HepG2 (cell line): ENCODE results near the gene TPRA1. TPM values are rescaled to one million over a fixed set of nuclear protein-coding genes. Genes with fewer than 3 reads are reported as not detected.

Experiments
- ATAC-seq: fragments of 200-7000 bp; cut with Tn5 transposase; 3 replicates; pipeline ENCODE4 v1.9.1; 2020; ENCODE audit warnings: mild to moderate bottlenecking, moderate library complexity
- BruUV-seq: library from RNA; stranded (reverse); fragments of 400-500 nt; replicated peaks from 2 replicates; lab custom pipeline; 2021; lab: Mats Ljungman, UMichigan
- CTCF ChIA-PET: fragments of 300-600 bp; formaldehyde crosslinking; extraction: SDS; loops from one replicate; lab custom pipeline; 2021; ENCODE audit warnings: low total read pairs, inconsistent platforms, low intra/inter-chr PET ratio; lab: Yijun Ruan, JAX
- POLR2A ChIA-PET: fragments of 350-600 bp; sonication (Branson Sonifier 250); formaldehyde crosslinking; loops from one replicate; lab custom pipeline; 2020; ENCODE audit warnings: antibody characterized with exemption, inconsistent platforms; lab: Yijun Ruan, JAX
- DNase-seq: peaks from one replicate; pipeline ENCODE4 v3.0.0-alpha.2; 2015; ENCODE audit warnings: low spot score
- FAIRE-seq: peaks from 3 replicates; lab custom pipeline; 2011; peaks lifted over from hg19 to GRCh38; lab: Jason Lieb, UNC
- H2AFZ ChIP-seq: one replicate; pipeline ENCODE4 v1.6.1; 2011; ENCODE audit warnings: low read length, inconsistent platforms
- H3K27ac ChIP-seq: fragments of 300-600 bp; 3 replicates; pipeline ENCODE4 v1.8.0; 2011; ENCODE audit warnings: mixed run types, mild to moderate bottlenecking, mixed read lengths, low read length, inconsistent platforms; ENCODE audit not compliant: insufficient read depth; ENCODE audit errors: extremely low read length
- H3K27me3 ChIP-seq, 2 experiments: fragments of 200-600 bp in 1 of 2; 2 replicates in 1 of 2; 3 replicates in 1 of 2; pipeline versions ENCODE4 v1.6.0 to v1.8.0; 2011; ENCODE audit warnings: low read length in 2 of 2, mild to moderate bottlenecking in 2 of 2, moderate library complexity in 2 of 2, inconsistent platforms in 1 of 2; ENCODE audit not compliant: insufficient read depth in 2 of 2, control insufficient read depth in 1 of 2
- H3K36me3 ChIP-seq, 2 experiments: fragments of 200-600 bp in 1 of 2; replicated peaks in 1 of 2; 2 replicates in 1 of 2; 3 replicates in 1 of 2; pipeline versions ENCODE4 v1.5.1 to v1.8.0; 2011; ENCODE audit warnings: low read length in 2 of 2, inconsistent platforms in 1 of 2; ENCODE audit not compliant: insufficient read depth in 2 of 2, control insufficient read depth in 1 of 2
- H3K4me1 ChIP-seq: 2 replicates; pipeline ENCODE4 v1.5.1; 2012; ENCODE audit warnings: low read length, inconsistent platforms; ENCODE audit not compliant: insufficient read depth
- H3K4me2 ChIP-seq: 2 replicates; pipeline ENCODE4 v1.6.0; 2011; ENCODE audit warnings: low read depth, low read length, inconsistent platforms
- H3K4me3 ChIP-seq, 3 experiments: fragments of 200-600 bp in 1 of 3; sonication (generic), shearing (Covaris generic) in 1 of 3; replicated peaks in 1 of 3; 2 replicates each; pipeline ENCODE4 v1.5.1; 2011 to 2016; ENCODE audit warnings: low read length in 3 of 3, inconsistent platforms in 2 of 3, low read depth in 2 of 3, mild to moderate bottlenecking in 2 of 3, control low read depth in 1 of 3, mixed read lengths in 1 of 3; ENCODE audit not compliant: insufficient read depth in 1 of 3
- H3K79me2 ChIP-seq: one replicate; pipeline ENCODE4 v1.6.1; 2011; ENCODE audit warnings: low read length, inconsistent platforms; ENCODE audit not compliant: insufficient read depth
- H3K9ac ChIP-seq: 2 replicates; pipeline ENCODE4 v1.6.0; 2011; ENCODE audit warnings: mild to moderate bottlenecking, low read depth, low read length, inconsistent platforms; ENCODE audit not compliant: insufficient read depth
- H3K9me3 ChIP-seq: 2 replicates; pipeline ENCODE4 v1.5.1; 2012; ENCODE audit warnings: mild to moderate bottlenecking, low read length
- H4K20me1 ChIP-seq: 2 replicates; pipeline ENCODE4 v1.6.0; 2011; ENCODE audit warnings: inconsistent platforms, mild to moderate bottlenecking, low read length, moderate library complexity; ENCODE audit not compliant: insufficient read depth
- ATF1 ChIP-seq: IDR thresholded peaks from 2 replicates; pipeline ENCODE4 v1.6.1; 2016; ENCODE audit warnings: mild to moderate bottlenecking, control low read depth
- BCL6 ChIP-seq: IDR thresholded peaks from 2 replicates; pipeline ENCODE4 v1.6.1; 2016; ENCODE audit warnings: missing genetic modification reagents, missing compliant biosample characterization
- CCAR2 ChIP-seq: fragments of 200-400 bp; formaldehyde crosslinking; optimal IDR thresholded peaks from 2 replicates; pipeline ENCODE3; 2018; ENCODE audit warnings: low read depth, mild to moderate bottlenecking, low read length, moderate library complexity
- NFE2 ChIP-seq: sonication (generic); formaldehyde crosslinking; IDR thresholded peaks from 2 replicates; pipeline ENCODE4 v1.4.0; 2020; ENCODE audit warnings: missing genetic modification reagents
- NFYB ChIP-seq: sonication (generic); formaldehyde crosslinking; IDR thresholded peaks from 2 replicates; pipeline ENCODE4 v1.4.0; 2020; ENCODE audit warnings: missing genetic modification reagents
- NFYC ChIP-seq: IDR thresholded peaks from 2 replicates; pipeline ENCODE4 v1.6.1; 2016; ENCODE audit warnings: missing genetic modification reagents, missing compliant biosample characterization
- ZNF329 ChIP-seq: sonication (generic); formaldehyde crosslinking; IDR thresholded peaks from 2 replicates; pipeline ENCODE4 v1.9.0; 2021; ENCODE audit warnings: low read depth, mild to moderate bottlenecking, missing genetic modification reagents
- ZNF383 ChIP-seq: sonication (generic); formaldehyde crosslinking; IDR thresholded peaks from 2 replicates; pipeline ENCODE4 v1.4.0; 2020; ENCODE audit warnings: missing genetic modification reagents, mild to moderate bottlenecking, borderline replicate concordance
- ZNF543 ChIP-seq: sonication (generic); formaldehyde crosslinking; IDR thresholded peaks from 2 replicates; pipeline ENCODE4 v1.4.0; 2020; ENCODE audit warnings: mild to moderate bottlenecking, missing genetic modification reagents
- WGBS: methylation state at CpG from one replicate; pipeline ENCODE4 v1.1.6; 2017; ENCODE audit warnings: low lambda C conversion rate; 5-methylcytosine and 5-hydroxymethylcytosine counted together
- in situ Hi-C: cut with HindIII; loops from 2 replicates; pipeline ENCODE4 v1.10.0; 2017; ENCODE audit warnings: low pct_unique_long_range_greater_than_20kb; ENCODE audit not compliant: extremely low pct_ligation_motif_present
- intact Hi-C: fragments of 100-400 bp; cut with micrococcal nuclease; formaldehyde crosslinking; loops from one replicate; pipeline ENCODE4 v1.10.0; 2022; ENCODE audit not compliant: unreplicated experiment
- polyA plus RNA-seq, 8 experiments: library from polyadenylated mRNA; depleted of rRNA in 3 of 8; stranded (reverse) in 7 of 8; unstranded in 1 of 8; fragments of >200 nt; fragmentation: Illumina TruSeq in 4 of 8; extraction: Trizol in 4 of 8; gene quantifications; 2 replicates each; pipeline versions ENCODE4 v1.2.1 to v1.2.3, GENCODE V29; 2011 to 2016; ENCODE audit warnings: low read depth in 4 of 8, missing spikeins in 1 of 8, mixed read lengths in 1 of 8; ENCODE audit not compliant: insufficient read depth in 1 of 8
- total RNA-seq, 5 experiments: library from RNA; depleted of rRNA; stranded (reverse); fragments of >200 nt; fragmentation: Illumina TruSeq; extraction: Trizol; gene quantifications; 2 replicates each; pipeline ENCODE4 v1.2.3, GENCODE V29; 2016; ENCODE audit warnings: low read depth in 1 of 5
- TF ChIP-seq, protein P1 (sequence below): sonication (generic); formaldehyde crosslinking; IDR thresholded peaks from 2 replicates; pipeline ENCODE4 v1.4.0; 2020; ENCODE audit warnings: missing genetic modification reagents
- TF ChIP-seq, protein P2 (sequence below): sonication (generic); formaldehyde crosslinking; IDR thresholded peaks from 2 replicates; pipeline ENCODE4 v1.8.1; 2022; ENCODE audit warnings: mild to moderate bottlenecking, missing genetic modification reagents
- TF ChIP-seq, protein P3 (sequence below): sonication (generic); formaldehyde crosslinking; IDR thresholded peaks from 2 replicates; pipeline ENCODE4 v1.8.1; 2023; ENCODE audit warnings: missing genetic modification reagents, inconsistent platforms, borderline replicate concordance
- TF ChIP-seq, protein P4 (sequence below): IDR thresholded peaks from 2 replicates; pipeline ENCODE4 v1.6.1; 2016; ENCODE audit warnings: missing compliant biosample characterization, missing genetic modification reagents, borderline replicate concordance

Gene TPRA1
- total and polyA plus RNA-seq, 2 of the 13 experiments (the other 11 are each of a cell fraction or from before 2014, with no cell fraction given): 25.4 to 25.8 TPM

- no peaks in the 10 kb centered on the region for H4K20me1 ChIP-seq
- WGBS: no CpG with 5 or more reads among the region's 7 CpGs
- DNase-seq (no peak), ATAC-seq (peak; percentile 18; the same call in 2 of the 3 replicates), FAIRE-seq (no peak)
- peaks cover 0 to 3% of the 10 kb centered on the region in 2 experiments; a peak in 2 of 5 replicates for H3K36me3 ChIP-seq
- no peak for TF ChIP-seq CCAR2
- TF ChIP-seq NFE2: no peak
- TF ChIP-seq ZNF543 (CRISPR knock-in tag): no peak
- TF ChIP-seq, protein P1, sequence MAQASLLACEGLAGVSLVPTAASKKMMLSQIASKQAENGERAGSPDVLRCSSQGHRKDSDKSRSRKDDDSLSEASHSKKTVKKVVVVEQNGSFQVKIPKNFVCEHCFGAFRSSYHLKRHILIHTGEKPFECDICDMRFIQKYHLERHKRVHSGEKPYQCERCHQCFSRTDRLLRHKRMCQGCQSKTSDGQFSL: no peak
- TF ChIP-seq, protein P2, sequence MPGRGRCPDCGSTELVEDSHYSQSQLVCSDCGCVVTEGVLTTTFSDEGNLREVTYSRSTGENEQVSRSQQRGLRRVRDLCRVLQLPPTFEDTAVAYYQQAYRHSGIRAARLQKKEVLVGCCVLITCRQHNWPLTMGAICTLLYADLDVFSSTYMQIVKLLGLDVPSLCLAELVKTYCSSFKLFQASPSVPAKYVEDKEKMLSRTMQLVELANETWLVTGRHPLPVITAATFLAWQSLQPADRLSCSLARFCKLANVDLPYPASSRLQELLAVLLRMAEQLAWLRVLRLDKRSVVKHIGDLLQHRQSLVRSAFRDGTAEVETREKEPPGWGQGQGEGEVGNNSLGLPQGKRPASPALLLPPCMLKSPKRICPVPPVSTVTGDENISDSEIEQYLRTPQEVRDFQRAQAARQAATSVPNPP (CRISPR knock-in tag): no peak
- TF ChIP-seq ZNF383 (CRISPR knock-in tag): no peak
- TF ChIP-seq BCL6 (CRISPR knock-in tag): no peak
- TF ChIP-seq NFYB: no peak
- no peak for TF ChIP-seq ATF1 (CRISPR knock-in tag)
- TF ChIP-seq, protein P3, sequence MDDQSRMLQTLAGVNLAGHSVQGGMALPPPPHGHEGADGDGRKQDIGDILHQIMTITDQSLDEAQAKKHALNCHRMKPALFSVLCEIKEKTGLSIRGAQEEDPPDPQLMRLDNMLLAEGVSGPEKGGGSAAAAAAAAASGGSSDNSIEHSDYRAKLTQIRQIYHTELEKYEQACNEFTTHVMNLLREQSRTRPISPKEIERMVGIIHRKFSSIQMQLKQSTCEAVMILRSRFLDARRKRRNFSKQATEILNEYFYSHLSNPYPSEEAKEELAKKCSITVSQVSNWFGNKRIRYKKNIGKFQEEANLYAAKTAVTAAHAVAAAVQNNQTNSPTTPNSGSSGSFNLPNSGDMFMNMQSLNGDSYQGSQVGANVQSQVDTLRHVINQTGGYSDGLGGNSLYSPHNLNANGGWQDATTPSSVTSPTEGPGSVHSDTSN: no peak
- TF ChIP-seq, protein P4, sequence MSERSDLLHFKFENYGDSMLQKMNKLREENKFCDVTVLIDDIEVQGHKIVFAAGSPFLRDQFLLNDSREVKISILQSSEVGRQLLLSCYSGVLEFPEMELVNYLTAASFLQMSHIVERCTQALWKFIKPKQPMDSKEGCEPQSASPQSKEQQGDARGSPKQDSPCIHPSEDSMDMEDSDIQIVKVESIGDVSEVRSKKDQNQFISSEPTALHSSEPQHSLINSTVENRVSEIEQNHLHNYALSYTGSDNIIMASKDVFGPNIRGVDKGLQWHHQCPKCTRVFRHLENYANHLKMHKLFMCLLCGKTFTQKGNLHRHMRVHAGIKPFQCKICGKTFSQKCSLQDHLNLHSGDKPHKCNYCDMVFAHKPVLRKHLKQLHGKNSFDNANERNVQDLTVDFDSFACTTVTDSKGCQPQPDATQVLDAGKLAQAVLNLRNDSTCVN (CRISPR knock-in tag): peak; percentile 77; the same call in 1 of the 2 replicates
- TF ChIP-seq ZNF329 (CRISPR knock-in tag): peak; percentile 95
- 0 out of 2 replicates have a peak, but pooled peaks have one; percentile 31 for TF ChIP-seq NFYC (CRISPR knock-in tag)
- H2AFZ ChIP-seq: no peak overlapping the region
- H3K27ac ChIP-seq: no peak overlapping the region
- no peak overlapping the region for H3K9ac ChIP-seq
- H3K79me2 ChIP-seq: no peaks in the 10 kb centered on the region
- no peaks in the 10 kb centered on the region for H3K4me1 ChIP-seq
- CTCF ChIA-PET: no interaction called here
- no peak overlapping the region for H3K4me3 ChIP-seq
- no TSS peak for BruUV-seq
- in situ Hi-C loops (no loop called here), intact Hi-C loops (no loop called here)
- no peaks in the 10 kb centered on the region for H3K9me3 ChIP-seq
- H3K27me3 ChIP-seq: no peaks in the 10 kb centered on the region; a peak in 1 of 5 replicates
- H3K4me2 ChIP-seq: no peak overlapping the region
- POLR2A ChIA-PET: no interaction called here
Observed at GRCh38 chr3:127565711-127566110, 24.8 kb downstream of the TPRA1 start.
